ENCODE data around the gene CBS. TPM values are rescaled to one million over a fixed set of nuclear protein-coding genes. Genes with fewer than 3 reads are reported as not detected.
A peak's percentile ranks its signal among the peaks of the same experiment; 100 is the strongest.
"Not testable (repeated sequence)": the region's sequence is repeated elsewhere in the genome, so short reads cannot be mapped to it uniquely, and the experiment has no call there.

The CBS gene
- total and polyA plus RNA-seq, 4 donors, result 70.9 to 212 (median 129) TPM

- H3K4me1 ChIP-seq (ENCODE audit: control insufficient read depth in 4 of 4, insufficient read depth in 4 of 4, low read length in 3 of 4); H3K9ac ChIP-seq (ENCODE audit: low read depth in 1 of 2, low read length in 2 of 2); H3K27me3 ChIP-seq (ENCODE audit: control insufficient read depth in 4 of 4, insufficient read depth in 4 of 4, low read length in 3 of 4); H3K27ac ChIP-seq (ENCODE audit: low read depth in 1 of 2, low read length in 2 of 2); DNase-seq (ENCODE audit: low spot score); H3K9me3 ChIP-seq (ENCODE audit: control insufficient read depth in 4 of 4, low read length in 3 of 4); H3K36me3 ChIP-seq (ENCODE audit: control insufficient read depth in 4 of 4, insufficient read depth in 3 of 4, low read depth in 1 of 4, low read length in 3 of 4); H3K4me3 ChIP-seq (ENCODE audit: low read depth in 1 of 3, low read length in 3 of 3): not testable (repeated sequence)
- no CpG with 5 or more reads among the region's 22 CpGs for WGBS
Measured at GRCh38 chr21:43064265-43064917, 11.2 kb downstream of the CBS start.

- not testable (repeated sequence) for H3K27ac ChIP-seq (ENCODE audit: low read depth in 1 of 2, low read length in 2 of 2); H3K9ac ChIP-seq (ENCODE audit: low read depth in 1 of 2, low read length in 2 of 2); DNase-seq (ENCODE audit: low spot score); H3K9me3 ChIP-seq (ENCODE audit: control insufficient read depth in 4 of 4, low read length in 3 of 4); H3K36me3 ChIP-seq (ENCODE audit: control insufficient read depth in 4 of 4, insufficient read depth in 3 of 4, low read depth in 1 of 4, low read length in 3 of 4); H3K4me1 ChIP-seq (ENCODE audit: control insufficient read depth in 4 of 4, insufficient read depth in 4 of 4, low read length in 3 of 4); H3K4me3 ChIP-seq (ENCODE audit: low read depth in 1 of 3, low read length in 3 of 3); H3K27me3 ChIP-seq (ENCODE audit: control insufficient read depth in 4 of 4, insufficient read depth in 4 of 4, low read length in 3 of 4)
- WGBS, result 77% methylated on average over 2 of the region's 28 CpGs
Measured at GRCh38 chr21:43062955-43063664, 12.5 kb downstream of the CBS start.

GRCh38 chr21:43053112-43053511 lies 22.5 kb downstream of the CBS start:
- H3K4me1 ChIP-seq (ENCODE audit: control insufficient read depth in 4 of 4, insufficient read depth in 4 of 4, low read length in 3 of 4); H3K27me3 ChIP-seq (ENCODE audit: control insufficient read depth in 4 of 4, insufficient read depth in 4 of 4, low read length in 3 of 4); H3K36me3 ChIP-seq (ENCODE audit: control insufficient read depth in 4 of 4, insufficient read depth in 3 of 4, low read depth in 1 of 4, low read length in 3 of 4); H3K9ac ChIP-seq (ENCODE audit: low read depth in 1 of 2, low read length in 2 of 2); H3K27ac ChIP-seq (ENCODE audit: low read depth in 1 of 2, low read length in 2 of 2); H3K9me3 ChIP-seq (ENCODE audit: control insufficient read depth in 4 of 4, low read length in 3 of 4); DNase-seq (ENCODE audit: low spot score); H3K4me3 ChIP-seq (ENCODE audit: low read depth in 1 of 3, low read length in 3 of 3): not testable (repeated sequence)
- WGBS, result no CpG with 5 or more reads among the region's 13 CpGs

GRCh38 chr21:43045876-43046821 lies 29.5 kb downstream of the CBS start:
- H3K4me3 ChIP-seq (ENCODE audit: low read depth in 1 of 3, low read length in 3 of 3); H3K27me3 ChIP-seq (ENCODE audit: control insufficient read depth in 4 of 4, insufficient read depth in 4 of 4, low read length in 3 of 4); H3K4me1 ChIP-seq (ENCODE audit: control insufficient read depth in 4 of 4, insufficient read depth in 4 of 4, low read length in 3 of 4); H3K9ac ChIP-seq (ENCODE audit: low read depth in 1 of 2, low read length in 2 of 2); H3K9me3 ChIP-seq (ENCODE audit: control insufficient read depth in 4 of 4, low read length in 3 of 4); H3K36me3 ChIP-seq (ENCODE audit: control insufficient read depth in 4 of 4, insufficient read depth in 3 of 4, low read depth in 1 of 4, low read length in 3 of 4): not testable (repeated sequence)
- WGBS, result 40% methylated on average over 17 of the region's 21 CpGs
- peak overlapping the region; percentile 37 to 57 for H3K27ac ChIP-seq (ENCODE audit: low read depth in 1 of 2, low read length in 2 of 2)
- peak; percentile 8 for DNase-seq (ENCODE audit: low spot score)

GRCh38 chr21:43045165-43045875 lies 30.3 kb downstream of the CBS start:
- DNase-seq (ENCODE audit: low spot score); H3K4me1 ChIP-seq (ENCODE audit: control insufficient read depth in 4 of 4, insufficient read depth in 4 of 4, low read length in 3 of 4); H3K9ac ChIP-seq (ENCODE audit: low read depth in 1 of 2, low read length in 2 of 2); H3K9me3 ChIP-seq (ENCODE audit: control insufficient read depth in 4 of 4, low read length in 3 of 4); H3K27me3 ChIP-seq (ENCODE audit: control insufficient read depth in 4 of 4, insufficient read depth in 4 of 4, low read length in 3 of 4); H3K4me3 ChIP-seq (ENCODE audit: low read depth in 1 of 3, low read length in 3 of 3); H3K36me3 ChIP-seq (ENCODE audit: control insufficient read depth in 4 of 4, insufficient read depth in 3 of 4, low read depth in 1 of 4, low read length in 3 of 4): not testable (repeated sequence)
- 67% methylated on average over 7 of the region's 17 CpGs for WGBS
- TF ChIP-seq SP1 (IDR thresholded peaks at IDR 0.05), result peak; percentile 18
- peak overlapping the region; percentile 37 to 57 for H3K27ac ChIP-seq (ENCODE audit: low read depth in 1 of 2, low read length in 2 of 2)

GRCh38 chr21:43044547-43044946 lies 31.1 kb downstream of the CBS start:
- H3K9me3 ChIP-seq (ENCODE audit: control insufficient read depth in 4 of 4, low read length in 3 of 4); DNase-seq (ENCODE audit: low spot score); H3K4me3 ChIP-seq (ENCODE audit: low read depth in 1 of 3, low read length in 3 of 3); H3K4me1 ChIP-seq (ENCODE audit: control insufficient read depth in 4 of 4, insufficient read depth in 4 of 4, low read length in 3 of 4); H3K27me3 ChIP-seq (ENCODE audit: control insufficient read depth in 4 of 4, insufficient read depth in 4 of 4, low read length in 3 of 4); H3K27ac ChIP-seq (ENCODE audit: low read depth in 1 of 2, low read length in 2 of 2); H3K36me3 ChIP-seq (ENCODE audit: control insufficient read depth in 4 of 4, insufficient read depth in 3 of 4, low read depth in 1 of 4, low read length in 3 of 4); H3K9ac ChIP-seq (ENCODE audit: low read depth in 1 of 2, low read length in 2 of 2): not testable (repeated sequence)
- WGBS, result 83% methylated on average over 11 of the region's 14 CpGs

GRCh38 chr21:43043291-43043690 lies 32.3 kb downstream of the CBS start:
- H3K4me1 ChIP-seq (ENCODE audit: control insufficient read depth in 4 of 4, insufficient read depth in 4 of 4, low read length in 3 of 4); H3K27me3 ChIP-seq (ENCODE audit: control insufficient read depth in 4 of 4, insufficient read depth in 4 of 4, low read length in 3 of 4); DNase-seq (ENCODE audit: low spot score); H3K27ac ChIP-seq (ENCODE audit: low read depth in 1 of 2, low read length in 2 of 2); H3K9me3 ChIP-seq (ENCODE audit: control insufficient read depth in 4 of 4, low read length in 3 of 4); H3K9ac ChIP-seq (ENCODE audit: low read depth in 1 of 2, low read length in 2 of 2); H3K36me3 ChIP-seq (ENCODE audit: control insufficient read depth in 4 of 4, insufficient read depth in 3 of 4, low read depth in 1 of 4, low read length in 3 of 4); H3K4me3 ChIP-seq (ENCODE audit: low read depth in 1 of 3, low read length in 3 of 3): not testable (repeated sequence)
- 93% methylated on average over 7 of the region's 14 CpGs for WGBS

Data from liver (tissue), 9 donors.